Calu3 (cell line): ENCODE data around the gene SMARCD1. TPM values are rescaled to one million over a fixed set of nuclear protein-coding genes. Genes with fewer than 3 reads are reported as not detected.
A peak's percentile ranks its signal among the peaks of the same experiment; 100 is the strongest.

Experiments used
- BruUV-seq: library from RNA; stranded (reverse); fragments of 400-500 nt; replicated peaks from 2 replicates; lab custom pipeline; 2021; lab: Mats Ljungman, UMichigan
- CTCF ChIA-PET: fragments of 300-600 bp; sonication (Branson Sonifier 250); formaldehyde crosslinking; loops from one replicate; lab custom pipeline; 2022; ENCODE audit warnings: antibody characterized with exemption; lab: Charles Lee
- DNase-seq: peaks from one replicate; pipeline ENCODE4 v3.0.0; 2022
- H3K27ac Mint-ChIP-seq: one replicate; pipeline ENCODE4 v1.8.0; 2022; ENCODE audit warnings: mixed read lengths; ENCODE audit not compliant: unreplicated experiment
- H3K27me3 Mint-ChIP-seq: one replicate; pipeline ENCODE4 v1.8.0; 2022; ENCODE audit warnings: mixed read lengths; ENCODE audit not compliant: unreplicated experiment
- H3K36me3 Mint-ChIP-seq: one replicate; pipeline ENCODE4 v1.8.0; 2022; ENCODE audit warnings: mild to moderate bottlenecking, moderate library complexity, mixed read lengths; ENCODE audit not compliant: insufficient read depth, unreplicated experiment
- H3K4me1 Mint-ChIP-seq: one replicate; pipeline ENCODE4 v1.8.0; 2022; ENCODE audit warnings: mild to moderate bottlenecking, low read depth, mixed read lengths; ENCODE audit not compliant: unreplicated experiment
- H3K4me3 Mint-ChIP-seq: one replicate; pipeline ENCODE4 v1.8.0; 2022; ENCODE audit warnings: mild to moderate bottlenecking, low read depth, moderate library complexity, mixed read lengths; ENCODE audit not compliant: unreplicated experiment
- H3K9me3 Mint-ChIP-seq: one replicate; pipeline ENCODE4 v1.8.0; 2022; ENCODE audit warnings: low read depth, mixed read lengths; ENCODE audit not compliant: unreplicated experiment
- intact Hi-C: fragments of 100-400 bp; cut with micrococcal nuclease; formaldehyde crosslinking; loops from one replicate; pipeline ENCODE4 v1.10.0; 2022; ENCODE audit not compliant: unreplicated experiment
- total RNA-seq: library from RNA; stranded (reverse); gene quantifications from 2 replicates; pipeline ENCODE4 v1.2.3, GENCODE V29; 2022
- TF ChIP-seq, protein P1 (sequence below): fragments of 200-600 bp; IDR thresholded peaks from one replicate; pipeline ENCODE4 v1.8.0; 2022; ENCODE audit warnings: antibody characterized with exemption; ENCODE audit not compliant: unreplicated experiment

SMARCD1 gene
- total RNA-seq, 1 experiment from 2014 or later = 36.9 TPM

DNA sequence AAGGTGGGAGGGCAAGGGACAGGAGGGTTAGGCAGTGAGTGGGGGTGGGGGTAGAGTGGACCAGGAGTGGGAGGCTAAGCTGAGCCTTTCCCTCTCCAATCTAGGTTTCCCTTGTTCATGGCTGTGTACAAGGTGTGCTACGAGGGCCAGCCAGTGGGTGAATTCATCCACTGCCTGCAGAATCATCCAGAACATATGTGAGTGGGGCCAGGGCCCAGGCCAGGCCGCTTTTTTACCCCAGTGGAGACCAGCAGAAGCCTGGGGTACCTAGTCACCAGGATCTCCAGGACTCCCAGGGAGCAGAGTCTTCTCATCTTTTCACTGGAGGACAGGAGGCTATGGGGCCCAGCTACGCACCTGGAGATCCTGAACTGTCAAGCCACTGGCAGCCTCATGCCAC, 24.2 kb downstream of the SMARCD1 start:
- CTCF ChIA-PET = interaction anchor here (0.6 kb wide), 1 partner anchor 284 kb away, joined by 3 read pairs; no protein-coding TSS in a partner anchor
- no TSS peak for BruUV-seq

DNA sequence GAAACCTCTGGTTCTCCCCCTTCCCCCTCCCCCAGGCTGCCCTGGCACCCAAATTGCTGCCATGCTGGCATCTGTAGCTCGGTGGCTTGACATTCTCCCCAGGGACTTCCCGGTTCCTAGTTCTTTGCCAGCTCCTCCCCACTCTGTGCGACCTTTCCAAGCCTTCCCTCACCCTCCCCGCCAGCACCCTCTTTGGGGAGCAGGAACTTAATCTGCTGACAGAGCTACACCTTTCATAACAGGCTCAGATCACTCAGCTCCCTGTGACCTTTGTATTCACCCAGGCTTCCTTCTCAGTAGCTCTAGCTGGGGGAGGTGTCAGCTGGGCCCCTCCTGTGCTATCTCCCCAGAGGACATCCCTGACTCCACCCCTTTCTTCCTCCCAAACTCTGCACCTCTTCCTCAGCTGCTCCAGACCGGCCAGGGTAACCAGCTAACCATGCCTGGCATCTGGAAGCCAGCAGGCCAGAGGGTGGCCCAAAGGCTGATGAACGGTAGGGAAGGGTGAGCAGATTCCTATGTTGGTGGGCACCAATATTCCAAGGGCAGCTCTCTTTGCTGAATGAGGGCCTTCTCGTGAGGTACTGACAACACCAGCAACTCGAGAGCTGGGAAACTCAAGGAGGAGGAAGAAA, 25.1 kb downstream of the SMARCD1 start:
- peak overlapping the region; percentile 18 for H3K4me3 Mint-ChIP-seq
- no TSS peak for BruUV-seq
- DNase-seq = no peak

More for the DNA sequence above, 24.2 kb downstream of the SMARCD1 start:
- TF ChIP-seq, protein P1, sequence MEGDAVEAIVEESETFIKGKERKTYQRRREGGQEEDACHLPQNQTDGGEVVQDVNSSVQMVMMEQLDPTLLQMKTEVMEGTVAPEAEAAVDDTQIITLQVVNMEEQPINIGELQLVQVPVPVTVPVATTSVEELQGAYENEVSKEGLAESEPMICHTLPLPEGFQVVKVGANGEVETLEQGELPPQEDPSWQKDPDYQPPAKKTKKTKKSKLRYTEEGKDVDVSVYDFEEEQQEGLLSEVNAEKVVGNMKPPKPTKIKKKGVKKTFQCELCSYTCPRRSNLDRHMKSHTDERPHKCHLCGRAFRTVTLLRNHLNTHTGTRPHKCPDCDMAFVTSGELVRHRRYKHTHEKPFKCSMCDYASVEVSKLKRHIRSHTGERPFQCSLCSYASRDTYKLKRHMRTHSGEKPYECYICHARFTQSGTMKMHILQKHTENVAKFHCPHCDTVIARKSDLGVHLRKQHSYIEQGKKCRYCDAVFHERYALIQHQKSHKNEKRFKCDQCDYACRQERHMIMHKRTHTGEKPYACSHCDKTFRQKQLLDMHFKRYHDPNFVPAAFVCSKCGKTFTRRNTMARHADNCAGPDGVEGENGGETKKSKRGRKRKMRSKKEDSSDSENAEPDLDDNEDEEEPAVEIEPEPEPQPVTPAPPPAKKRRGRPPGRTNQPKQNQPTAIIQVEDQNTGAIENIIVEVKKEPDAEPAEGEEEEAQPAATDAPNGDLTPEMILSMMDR = no peak
- peaks cover 12% of the 10 kb centered on the region for H3K4me1 Mint-ChIP-seq
- intact Hi-C loops = no loop called here
- H3K27me3 Mint-ChIP-seq = peaks cover 19% of the 10 kb centered on the region
- H3K9me3 Mint-ChIP-seq = no peaks in the 10 kb centered on the region
- H3K36me3 Mint-ChIP-seq = peaks cover 22% of the 10 kb centered on the region
- DNase-seq = no peak
- H3K27ac Mint-ChIP-seq = no peak overlapping the region
- H3K4me3 Mint-ChIP-seq = no peak overlapping the region

DNA sequence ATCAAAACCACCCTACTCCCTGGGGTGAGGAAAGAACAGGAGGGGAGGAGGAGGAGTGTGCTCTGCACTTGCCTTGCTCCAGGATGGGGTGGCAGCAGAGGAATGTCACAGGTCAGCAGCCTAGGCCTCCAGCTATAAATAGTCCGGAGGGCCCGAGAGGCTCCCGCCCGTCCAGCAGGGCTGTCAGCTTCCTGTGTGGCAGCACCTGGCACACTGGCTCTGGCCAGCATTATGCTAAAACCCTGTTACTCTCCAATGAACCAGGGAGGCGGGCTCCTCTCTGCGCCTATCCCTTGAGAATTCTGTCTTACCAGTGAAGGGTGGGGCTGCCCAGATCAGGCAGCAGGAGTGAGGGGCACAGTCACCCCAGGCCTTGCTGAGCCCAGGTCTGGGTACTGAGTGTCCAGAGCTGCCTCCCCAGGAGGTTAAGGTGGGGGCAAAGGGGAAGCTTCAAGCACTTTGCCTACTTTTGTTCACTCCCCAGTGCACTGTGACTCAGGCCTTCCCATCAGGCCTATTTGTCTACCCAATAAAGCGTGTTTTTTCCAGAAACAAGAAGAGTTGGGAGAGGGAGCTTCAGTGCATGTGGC, 25.7 kb downstream of the SMARCD1 start:
- TF ChIP-seq, protein P1 = no peak
- BruUV-seq = no TSS peak
- Mint-ChIP-seq H3K4me1 (peaks cover 11% of the 10 kb centered on the region), H3K36me3 (peaks cover 29% of the 10 kb centered on the region), H3K4me3 (peak overlapping the region; percentile 18), H3K9me3 (no peaks in the 10 kb centered on the region), H3K27ac (peak overlapping the region; percentile 70), H3K27me3 (peaks cover 4% of the 10 kb centered on the region)
- CTCF ChIA-PET = interaction anchor here (0.6 to 2.6 kb wide), 12 partner anchors 9 to 657 kb away, joined by 3 to 9 read pairs (median 4); partner anchors contain the start of genes DIP2B, FAM186A, SMARCD1 and TMBIM6
- intact Hi-C loops = no loop called here
- peak; percentile 32 for DNase-seq

More for the DNA sequence above, 25.1 kb downstream of the SMARCD1 start:
- Mint-ChIP-seq H3K9me3 (no peaks in the 10 kb centered on the region), H3K27ac (peak overlapping the region; percentile 70), H3K27me3 (peaks cover 10% of the 10 kb centered on the region), H3K4me1 (peaks cover 11% of the 10 kb centered on the region), H3K36me3 (peaks cover 23% of the 10 kb centered on the region)
- CTCF ChIA-PET = interaction anchor here (0.9 to 2.6 kb wide), 5 partner anchors 8 to 92 kb away, joined by 3 to 8 read pairs (median 3); partner anchors contain the start of gene SMARCD1
- intact Hi-C loops = no loop called here
- TF ChIP-seq, protein P1 = no peak

DNA sequence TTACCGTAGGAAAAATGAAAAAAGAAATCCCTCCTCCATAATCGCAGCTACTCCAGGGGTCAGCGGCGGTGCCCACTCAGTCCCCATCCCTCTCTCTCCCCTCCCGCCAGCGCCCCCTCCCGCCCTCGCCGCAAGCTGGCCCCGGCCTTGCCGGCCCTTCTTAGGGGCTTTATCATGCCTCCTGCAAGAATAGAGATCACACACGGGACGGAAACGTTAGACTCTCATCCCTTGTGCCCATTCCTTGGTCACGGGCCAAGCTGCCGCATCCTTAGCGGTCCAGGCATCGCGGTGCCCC, 26.2 kb downstream of the SMARCD1 start:
- peaks cover 32% of the 10 kb centered on the region for H3K36me3 Mint-ChIP-seq
- TF ChIP-seq, protein P1 = no peak
- H3K4me1 Mint-ChIP-seq = peaks cover 11% of the 10 kb centered on the region
- H3K27ac Mint-ChIP-seq = peak overlapping the region; percentile 98
- H3K27me3 Mint-ChIP-seq = no peaks in the 10 kb centered on the region
- no TSS peak for BruUV-seq
- H3K9me3 Mint-ChIP-seq = no peaks in the 10 kb centered on the region
- peak overlapping the region; percentile 98 for H3K4me3 Mint-ChIP-seq
- intact Hi-C loops = no loop called here
- CTCF ChIA-PET = interaction anchor here (0.6 to 2.6 kb wide), 15 partner anchors 9 to 657 kb away, joined by 3 to 10 read pairs (median 5); partner anchors contain the start of genes CERS5, DIP2B, FAM186A and SMARCD1
- DNase-seq = no peak
